Ascending aorta (tissue), 2 donors: ENCODE measurements around the gene APOA4. TPM values are rescaled to one million over a fixed set of nuclear protein-coding genes. Genes with fewer than 3 reads are reported as not detected.

Source experiments
- DNase-seq, 2 donors: peaks; one replicate each; pipeline ENCODE4 v3.0.0-alpha.2; 2019; ENCODE audit warnings: low spot score in 2 of 2
- H3K27ac ChIP-seq, 2 donors: fragments of 200-600 bp; sonication (generic); one replicate each; pipeline ENCODE4 v1.5.1; 2016 to 2017; ENCODE audit warnings: mild to moderate bottlenecking in 1 of 2
- H3K27me3 ChIP-seq: fragments of 200-600 bp; sonication (generic); one replicate; pipeline ENCODE4 v1.5.1; 2017
- H3K36me3 ChIP-seq, 2 donors: fragments of 200-600 bp; sonication (generic); one replicate each; pipeline ENCODE4 v1.5.1; 2016
- H3K4me1 ChIP-seq, 2 donors: fragments of 200-600 bp; sonication (generic); one replicate each; pipeline ENCODE4 v1.5.1; 2016 to 2017; ENCODE audit warnings: mild to moderate bottlenecking in 1 of 2
- H3K4me3 ChIP-seq, 2 donors: fragments of 200-600 bp; sonication (generic); one replicate each; pipeline ENCODE4 v1.5.1; 2016 to 2017; ENCODE audit warnings: mild to moderate bottlenecking in 1 of 2
- H3K9me3 ChIP-seq, 2 donors: fragments of 200-600 bp; sonication (generic); one replicate each; pipeline ENCODE4 v1.5.1; 2016
- CTCF ChIP-seq, 3 experiments: fragments of 200-600 bp in 2 of 3; fragments of 450-650 bp in 1 of 3; sonication (generic) in 2 of 3; IDR thresholded peaks; one replicate each; pipeline ENCODE4 v1.5.1; 2016 to 2019; ENCODE audit warnings: antibody characterized with exemption in 3 of 3, mild to moderate bottlenecking in 1 of 3, moderate library complexity in 1 of 3
- intact Hi-C: fragments of 100-400 bp; cut with DNase I; formaldehyde crosslinking; loops from one replicate; pipeline ENCODE4 v1.15.1; 2023
- total RNA-seq: library from RNA; depleted of rRNA; stranded (reverse); fragments of >200 nt; gene quantifications from one replicate; pipeline ENCODE4 v1.1.0, GENCODE V29; 2016

APOA4 gene
- total RNA-seq, 1 donor from 2014 or later = 14.3 TPM

- H3K9me3 ChIP-seq = no peaks in the 10 kb centered on the region
- no peaks in the 10 kb centered on the region for H3K27me3 ChIP-seq
- intact Hi-C loops = no loop called here
- no peak overlapping the region for H3K27ac ChIP-seq
- no peak overlapping the region for H3K4me3 ChIP-seq
- no peak for TF ChIP-seq CTCF (IDR thresholded peaks at IDR 0.05)
- DNase-seq = no peak
- H3K36me3 ChIP-seq = peaks cover 56 to 90% of the 10 kb centered on the region in 2 donors
- no peaks in the 10 kb centered on the region for H3K4me1 ChIP-seq
Observed at GRCh38 chr11:116861539-116861938, 38.4 kb upstream of the APOA4 start.

GRCh38 chr11:116860303-116860702, 37.2 kb upstream of the APOA4 start:
- no peaks in the 10 kb centered on the region for H3K4me1 ChIP-seq
- DNase-seq = no peak
- H3K9me3 ChIP-seq = no peaks in the 10 kb centered on the region
- H3K27me3 ChIP-seq = no peaks in the 10 kb centered on the region
- no peak overlapping the region for H3K4me3 ChIP-seq
- intact Hi-C loops = no loop called here
- TF ChIP-seq CTCF (IDR thresholded peaks at IDR 0.05) = no peak
- H3K27ac ChIP-seq = no peak overlapping the region
- peaks cover 49 to 87% of the 10 kb centered on the region in 2 donors for H3K36me3 ChIP-seq

- no peaks in the 10 kb centered on the region for H3K27me3 ChIP-seq
- H3K36me3 ChIP-seq = peaks cover 44 to 79% of the 10 kb centered on the region in 2 donors
- TF ChIP-seq CTCF (IDR thresholded peaks at IDR 0.05) = no peak
- intact Hi-C loops = no loop called here
- no peaks in the 10 kb centered on the region for H3K9me3 ChIP-seq
- H3K27ac ChIP-seq = no peak overlapping the region
- H3K4me3 ChIP-seq = no peak overlapping the region
- DNase-seq = no peak
- no peaks in the 10 kb centered on the region for H3K4me1 ChIP-seq
Observed at GRCh38 chr11:116859175-116859574, 36.1 kb upstream of the APOA4 start.

GRCh38 chr11:116857936-116858335, 34.8 kb upstream of the APOA4 start:
- intact Hi-C loops = no loop called here
- Histone ChIP-seq H3K27me3 (no peaks in the 10 kb centered on the region), H3K36me3 (peaks cover 44 to 67% of the 10 kb centered on the region in 2 donors), H3K4me1 (no peaks in the 10 kb centered on the region), H3K9me3 (no peaks in the 10 kb centered on the region), H3K4me3 (no peak overlapping the region), H3K27ac (no peak overlapping the region)
- no peak for DNase-seq
- TF ChIP-seq CTCF (IDR thresholded peaks at IDR 0.05) = no peak

- no peaks in the 10 kb centered on the region for H3K9me3 ChIP-seq
- peaks cover 44 to 61% of the 10 kb centered on the region in 2 donors for H3K36me3 ChIP-seq
- H3K27ac ChIP-seq = no peak overlapping the region
Observed at GRCh38 chr11:116857316-116857715, 34.2 kb upstream of the APOA4 start.

More at GRCh38 chr11:116857316-116857715, 34.2 kb upstream of the APOA4 start:
- no peaks in the 10 kb centered on the region for H3K27me3 ChIP-seq
- no peak overlapping the region for H3K4me3 ChIP-seq
- no peak for TF ChIP-seq CTCF (IDR thresholded peaks at IDR 0.05)
- DNase-seq = no peak
- H3K4me1 ChIP-seq = peaks cover 0 to 2% of the 10 kb centered on the region in 2 donors
- intact Hi-C loops = no loop called here
